HG03175 (cell line): ENCODE results near the gene NFATC1.
A peak's percentile ranks its signal among the peaks of the same experiment; 100 is the strongest.

Experiments used
- ATAC-seq: cut with Tn5 transposase; IDR thresholded peaks from one replicate; pipeline ENCODE4 v1.9.1; 2021; ENCODE audit warnings: mild to moderate bottlenecking, moderate library complexity; ENCODE audit not compliant: unreplicated experiment

NFATC1 gene

GRCh38 chr18:79395761-79396404 lies at the start of gene NFATC1:
Gene NFATC1, plus strand, starts transcription at chr18:79395930. Its CDS starts 295 bp downstream, at chr18:79396225.
- no peak for ATAC-seq

GRCh38 chr18:79345981-79346380 lies 49.7 kb upstream of the NFATC1 start:
- ATAC-seq, result no peak

DNA sequence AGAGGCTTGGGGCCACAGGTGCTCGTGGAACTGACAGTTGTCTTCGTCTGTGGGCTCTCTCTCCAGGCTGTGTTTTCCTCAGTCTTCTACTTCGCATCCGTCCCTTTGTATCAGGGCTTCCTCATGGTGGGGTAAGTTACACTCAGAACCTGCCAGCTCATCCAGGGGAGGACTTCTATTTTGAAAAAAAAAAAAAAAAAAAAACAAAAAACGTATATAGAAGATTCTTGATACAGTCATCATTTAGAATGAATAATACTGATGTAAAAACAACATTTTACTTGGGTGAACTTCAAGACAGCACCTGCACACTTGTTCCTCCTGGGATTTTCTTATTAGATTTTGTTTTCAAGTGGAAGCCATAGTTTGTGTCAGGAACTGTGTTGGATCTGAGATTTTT lies 47.7 kb upstream of the NFATC1 start:
- no peak for ATAC-seq

- ATAC-seq, result no peak
Observed at GRCh38 chr18:79352432-79352831, 43.3 kb upstream of the NFATC1 start.

DNA sequence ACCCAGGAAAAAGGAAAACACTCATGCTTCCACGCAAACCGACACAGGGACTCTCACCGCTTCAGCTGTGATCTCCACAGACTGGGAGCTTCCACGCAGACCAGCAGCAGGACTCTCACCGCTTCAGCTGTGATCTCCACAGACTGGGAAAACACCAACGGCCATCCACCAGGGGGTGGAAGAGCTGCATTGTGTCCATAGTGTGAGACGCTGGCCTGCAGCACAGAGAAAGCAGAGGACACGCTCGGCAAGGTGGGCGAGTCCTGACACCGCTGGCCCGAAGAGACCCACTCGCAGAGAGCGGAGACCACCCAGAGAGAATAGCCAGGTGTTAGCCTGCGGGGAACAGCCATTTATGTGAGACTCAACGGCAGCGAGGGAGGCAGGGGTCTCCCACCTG lies 42.5 kb upstream of the NFATC1 start:
- ATAC-seq, result no peak

- ATAC-seq, result no peak
Observed at GRCh38 chr18:79354350-79354749, 41.4 kb upstream of the NFATC1 start.

- peak; percentile 28 for ATAC-seq
Observed at GRCh38 chr18:79355433-79356335, 40.0 kb upstream of the NFATC1 start.

DNA sequence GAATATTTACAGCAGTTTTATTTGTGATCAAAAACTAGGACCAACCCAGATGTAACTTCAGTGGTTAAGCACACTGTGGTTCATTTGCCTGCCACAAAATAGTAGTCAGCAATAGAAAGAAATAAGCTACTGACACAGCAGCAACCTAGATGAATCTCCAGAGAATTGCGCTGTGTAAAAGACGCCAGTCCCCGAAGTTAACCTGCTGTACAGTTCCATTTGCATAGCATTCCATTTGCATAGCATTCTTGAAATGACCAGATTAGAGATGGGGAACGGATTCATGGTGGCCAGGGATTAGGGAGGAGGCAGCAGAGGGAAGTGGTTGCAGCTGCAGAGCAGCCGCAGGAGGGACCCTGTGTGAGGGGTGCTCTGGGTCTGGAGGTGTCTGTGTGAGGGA lies 39.3 kb upstream of the NFATC1 start:
- ATAC-seq, result peak; percentile 76

DNA sequence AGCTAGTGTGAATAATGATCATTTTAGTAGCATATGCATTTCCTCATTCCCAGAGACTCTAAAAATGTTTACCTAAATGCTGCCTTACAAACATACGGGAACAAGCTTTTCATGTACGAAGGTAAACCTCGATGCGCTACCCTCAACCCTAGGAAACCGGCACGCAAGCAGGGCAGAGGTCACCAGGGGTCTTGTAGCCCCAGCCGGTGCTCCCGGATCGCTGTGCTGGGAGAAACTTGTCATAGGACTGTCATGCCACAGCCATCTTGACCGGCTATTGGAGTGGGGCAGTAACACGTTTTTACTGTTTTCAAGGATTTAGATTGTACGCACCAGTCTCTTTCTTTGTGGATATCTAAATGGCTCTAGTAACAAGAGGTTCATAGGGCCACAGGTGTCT lies 34.8 kb upstream of the NFATC1 start:
- ATAC-seq, result no peak

GRCh38 chr18:79361766-79362522 lies 33.8 kb upstream of the NFATC1 start:
- no peak for ATAC-seq

- no peak for ATAC-seq
Observed at GRCh38 chr18:79365701-79366100, 30.0 kb upstream of the NFATC1 start.

- no peak for ATAC-seq
Observed at GRCh38 chr18:79366177-79367094, 29.3 kb upstream of the NFATC1 start.

DNA sequence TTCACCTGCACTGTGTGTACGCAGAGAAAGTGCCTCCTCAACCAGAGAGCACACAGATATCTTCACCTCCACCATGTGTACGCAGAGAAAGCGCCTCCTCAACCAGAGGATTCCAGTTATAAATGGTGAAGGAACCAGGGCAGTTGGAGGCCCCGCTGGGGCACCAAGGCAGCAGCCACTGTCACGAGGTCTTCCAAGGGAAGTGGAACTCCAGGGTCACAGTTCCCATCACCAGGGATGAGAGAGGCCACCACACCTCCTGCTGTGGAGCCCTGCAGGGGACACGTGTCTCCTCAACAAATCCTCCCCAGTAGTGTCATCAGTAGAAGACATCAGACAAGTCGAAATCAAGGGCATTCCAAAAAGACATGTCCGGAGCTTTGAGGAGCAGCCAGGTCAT lies 28.2 kb upstream of the NFATC1 start:
- ATAC-seq, result no peak

GRCh38 chr18:79367989-79368388 lies 27.7 kb upstream of the NFATC1 start:
- ATAC-seq, result no peak

GRCh38 chr18:79368681-79369080 lies 27.0 kb upstream of the NFATC1 start:
- no peak for ATAC-seq

- no peak for ATAC-seq
Observed at GRCh38 chr18:79371561-79372121, 24.1 kb upstream of the NFATC1 start.

DNA sequence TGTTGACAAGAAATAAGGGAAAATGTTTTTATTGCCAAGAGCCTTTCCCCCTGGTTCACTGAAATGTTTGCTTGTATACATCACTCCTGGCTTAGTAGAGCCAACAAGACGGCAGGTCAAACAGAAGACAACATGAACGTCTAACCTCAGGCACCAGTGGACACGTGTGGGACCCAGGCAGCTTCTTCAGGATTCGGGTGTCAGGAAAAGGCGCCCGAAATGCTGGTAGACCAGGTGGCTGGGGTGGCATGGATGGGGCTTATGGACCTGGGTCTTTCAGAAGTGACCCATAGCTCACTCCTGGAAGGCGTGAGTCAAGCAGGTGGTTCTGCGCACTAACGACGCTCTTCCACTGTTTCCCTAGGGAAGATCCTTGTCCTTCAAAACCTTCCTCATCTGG lies 23.3 kb upstream of the NFATC1 start:
- no peak for ATAC-seq

GRCh38 chr18:79372991-79373390 lies 22.7 kb upstream of the NFATC1 start:
- ATAC-seq, result no peak

- no peak for ATAC-seq
Observed at GRCh38 chr18:79373736-79374135, 22.0 kb upstream of the NFATC1 start.
